Neural progenitor cell (in vitro differentiated cells): Measurements from ENCODE around the gene UNC5B. TPM values are rescaled to one million over a fixed set of nuclear protein-coding genes. Genes with fewer than 3 reads are reported as not detected.

Experiments used
- DNase-seq: peaks from one replicate; pipeline ENCODE4 v3.0.0-alpha.2; 2016; ENCODE audit warnings: low spot score
- H2AFZ ChIP-seq: fragments of 200-600 bp; sonication (generic); replicated peaks from 2 replicates; pipeline ENCODE4 v1.6.1; 2016; ENCODE audit warnings: antibody characterized with exemption
- H3F3A ChIP-seq: fragments of 200-600 bp; sonication (generic); 2 replicates; pipeline ENCODE4 v1.6.1; 2016; ENCODE audit warnings: antibody characterized with exemption, low read depth
- H3K27ac ChIP-seq: fragments of 200-600 bp; sonication (generic); 2 replicates; pipeline ENCODE4 v1.5.1; 2016; ENCODE audit warnings: mild to moderate bottlenecking
- H3K27me3 ChIP-seq: fragments of 200-600 bp; sonication (generic); 2 replicates; pipeline ENCODE4 v1.6.1; 2016; ENCODE audit warnings: mild to moderate bottlenecking, moderate library complexity
- H3K36me3 ChIP-seq: fragments of 200-600 bp; sonication (generic); 2 replicates; pipeline ENCODE4 v1.5.1; 2016
- H3K4me1 ChIP-seq: fragments of 200-600 bp; sonication (generic); 2 replicates; pipeline ENCODE4 v1.6.1; 2016; ENCODE audit warnings: mixed run types
- H3K4me2 ChIP-seq: fragments of 200-600 bp; sonication (generic); 2 replicates; pipeline ENCODE4 v1.6.1; 2016
- H3K4me3 ChIP-seq: fragments of 200-600 bp; sonication (generic); 2 replicates; pipeline ENCODE4 v1.5.1; 2016
- H3K79me2 ChIP-seq: fragments of 200-600 bp; sonication (generic); 2 replicates; pipeline ENCODE4 v1.6.1; 2016; ENCODE audit warnings: low read depth
- H3K9ac ChIP-seq: fragments of 200-600 bp; sonication (generic); 2 replicates; pipeline ENCODE4 v1.6.1; 2016
- H3K9me3 ChIP-seq: fragments of 200-600 bp; sonication (generic); 2 replicates; pipeline ENCODE4 v1.5.1; 2016; ENCODE audit warnings: low read depth
- H4K20me1 ChIP-seq: fragments of 200-600 bp; sonication (generic); 2 replicates; pipeline ENCODE4 v1.6.1; 2016; ENCODE audit warnings: low read depth
- H3K27ac Mint-ChIP-seq: 3 replicates; pipeline ENCODE4 v1.8.0; 2021; ENCODE audit warnings: mixed read lengths
- H3K27me3 Mint-ChIP-seq: 2 replicates; pipeline ENCODE4 v1.8.0; 2022; ENCODE audit warnings: low read depth, mild to moderate bottlenecking, inconsistent platforms, moderate library complexity, mixed read lengths; ENCODE audit not compliant: insufficient read depth
- H3K36me3 Mint-ChIP-seq: 3 replicates; pipeline ENCODE4 v1.8.0; 2021; ENCODE audit warnings: mixed read lengths
- H3K4me1 Mint-ChIP-seq: 3 replicates; pipeline ENCODE4 v1.8.0; 2021; ENCODE audit warnings: mixed read lengths
- H3K4me3 Mint-ChIP-seq: 3 replicates; pipeline ENCODE4 v1.8.0; 2021; ENCODE audit warnings: mild to moderate bottlenecking, moderate library complexity, mixed read lengths
- H3K9me3 Mint-ChIP-seq: 3 replicates; pipeline ENCODE4 v1.8.0; 2020; ENCODE audit warnings: mixed read lengths
- CTCF ChIP-seq: fragments of 200-600 bp; sonication (generic); IDR thresholded peaks from 2 replicates; pipeline ENCODE4 v1.5.1; 2017; ENCODE audit warnings: antibody characterized with exemption, mild to moderate bottlenecking
- EZH2 ChIP-seq: fragments of 200-600 bp; sonication (generic); IDR thresholded peaks from 2 replicates; pipeline ENCODE4 v1.6.1; 2017; ENCODE audit warnings: antibody characterized with exemption, mild to moderate bottlenecking, moderate library complexity
- EZH2phosphoT487 ChIP-seq: fragments of 200-600 bp; sonication (generic); IDR thresholded peaks from 2 replicates; pipeline ENCODE4 v1.6.1; 2017; ENCODE audit warnings: antibody characterized with exemption
- total RNA-seq: library from RNA; depleted of rRNA; stranded (reverse); fragments of >200 nt; gene quantifications from 2 replicates; pipeline ENCODE4 v1.2.3, GENCODE V29; 2015; ENCODE audit warnings: low replicate concordance

The UNC5B gene
- total RNA-seq, 1 donor from 2014 or later, result 3.3 TPM

- Mint-ChIP-seq H3K27ac (no peak overlapping the region), H3K4me3 (no peak overlapping the region), H3K27me3 (peaks cover 8% of the 10 kb centered on the region), H3K4me1 (peaks cover 44% of the 10 kb centered on the region), H3K36me3 (no peaks in the 10 kb centered on the region), H3K9me3 (no peaks in the 10 kb centered on the region)
- no peak overlapping the region for H3K4me2 ChIP-seq
- H3K4me3 ChIP-seq, result no peak overlapping the region
- no peaks in the 10 kb centered on the region for H4K20me1 ChIP-seq
- no peak for DNase-seq
- no peaks in the 10 kb centered on the region for H3K36me3 ChIP-seq
- no peaks in the 10 kb centered on the region for H3K79me2 ChIP-seq
- H3K9me3 ChIP-seq, result no peaks in the 10 kb centered on the region
- no peak overlapping the region for H3K27ac ChIP-seq
- H3K27me3 ChIP-seq, result no peaks in the 10 kb centered on the region
- H3K9ac ChIP-seq, result no peak overlapping the region
- TF ChIP-seq CTCF (no peak), EZH2phosphoT487 (no peak)
- H3F3A ChIP-seq, result peaks cover 12% of the 10 kb centered on the region
- H2AFZ ChIP-seq, result no peak overlapping the region
- peaks cover 19% of the 10 kb centered on the region for H3K4me1 ChIP-seq
Observed at GRCh38 chr10:71343392-71343773, 131.0 kb downstream of the UNC5B start.

- no peaks in the 10 kb centered on the region for H4K20me1 ChIP-seq
- H3K4me3 ChIP-seq, result no peak overlapping the region
- H3K79me2 ChIP-seq, result no peaks in the 10 kb centered on the region
- peaks cover 19% of the 10 kb centered on the region for H3K4me1 ChIP-seq
- peaks cover 8% of the 10 kb centered on the region for H3K27me3 Mint-ChIP-seq
- H3K9ac ChIP-seq, result no peak overlapping the region
- H3K9me3 Mint-ChIP-seq, result no peaks in the 10 kb centered on the region
- no peak overlapping the region for H2AFZ ChIP-seq
- peaks cover 12% of the 10 kb centered on the region for H3F3A ChIP-seq
- H3K36me3 Mint-ChIP-seq, result no peaks in the 10 kb centered on the region
- H3K4me3 Mint-ChIP-seq, result no peak overlapping the region
- H3K4me2 ChIP-seq, result no peak overlapping the region
- no peaks in the 10 kb centered on the region for H3K36me3 ChIP-seq
- H3K27me3 ChIP-seq, result no peaks in the 10 kb centered on the region
- peaks cover 44% of the 10 kb centered on the region for H3K4me1 Mint-ChIP-seq
- peak; percentile 34 for DNase-seq
- H3K9me3 ChIP-seq, result no peaks in the 10 kb centered on the region
- peak overlapping the region; percentile 54 for H3K27ac Mint-ChIP-seq
- TF ChIP-seq CTCF (no peak), EZH2 (no peak), EZH2phosphoT487 (no peak)
- no peak overlapping the region for H3K27ac ChIP-seq
Observed at GRCh38 chr10:71344154-71344925, 132.0 kb downstream of the UNC5B start.

GRCh38 chr10:71344993-71345480 is 132.7 kb downstream of the UNC5B start:
- Histone ChIP-seq H3K27me3 (no peaks in the 10 kb centered on the region), H3K79me2 (no peaks in the 10 kb centered on the region), H3K36me3 (no peaks in the 10 kb centered on the region), H3K4me2 (no peak overlapping the region), H2AFZ (no peak overlapping the region), H3K4me3 (no peak overlapping the region), H3K9me3 (no peaks in the 10 kb centered on the region), H4K20me1 (no peaks in the 10 kb centered on the region), H3K27ac (no peak overlapping the region), H3F3A (peaks cover 12% of the 10 kb centered on the region), H3K4me1 (peaks cover 19% of the 10 kb centered on the region), H3K9ac (no peak overlapping the region)
- peak; percentile 27 for DNase-seq
- Mint-ChIP-seq H3K4me3 (peak overlapping the region; percentile 27), H3K4me1 (peaks cover 44% of the 10 kb centered on the region), H3K27ac (peak overlapping the region; percentile 95), H3K9me3 (no peaks in the 10 kb centered on the region), H3K36me3 (no peaks in the 10 kb centered on the region), H3K27me3 (peaks cover 8% of the 10 kb centered on the region)
- TF ChIP-seq EZH2 (no peak), CTCF (no peak), EZH2phosphoT487 (no peak)
